Midbrain (tissue), 1 donor: ENCODE measurements around the gene RASSF3.
"Not testable (repeated sequence)": the region's sequence is repeated elsewhere in the genome, so short reads cannot be mapped to it uniquely, and the experiment has no call there.

ENCODE experiments used
- DNase-seq: peaks from one replicate; lab custom pipeline; 2025; lab: John Stamatoyannopoulos, UW

The RASSF3 gene

DNA sequence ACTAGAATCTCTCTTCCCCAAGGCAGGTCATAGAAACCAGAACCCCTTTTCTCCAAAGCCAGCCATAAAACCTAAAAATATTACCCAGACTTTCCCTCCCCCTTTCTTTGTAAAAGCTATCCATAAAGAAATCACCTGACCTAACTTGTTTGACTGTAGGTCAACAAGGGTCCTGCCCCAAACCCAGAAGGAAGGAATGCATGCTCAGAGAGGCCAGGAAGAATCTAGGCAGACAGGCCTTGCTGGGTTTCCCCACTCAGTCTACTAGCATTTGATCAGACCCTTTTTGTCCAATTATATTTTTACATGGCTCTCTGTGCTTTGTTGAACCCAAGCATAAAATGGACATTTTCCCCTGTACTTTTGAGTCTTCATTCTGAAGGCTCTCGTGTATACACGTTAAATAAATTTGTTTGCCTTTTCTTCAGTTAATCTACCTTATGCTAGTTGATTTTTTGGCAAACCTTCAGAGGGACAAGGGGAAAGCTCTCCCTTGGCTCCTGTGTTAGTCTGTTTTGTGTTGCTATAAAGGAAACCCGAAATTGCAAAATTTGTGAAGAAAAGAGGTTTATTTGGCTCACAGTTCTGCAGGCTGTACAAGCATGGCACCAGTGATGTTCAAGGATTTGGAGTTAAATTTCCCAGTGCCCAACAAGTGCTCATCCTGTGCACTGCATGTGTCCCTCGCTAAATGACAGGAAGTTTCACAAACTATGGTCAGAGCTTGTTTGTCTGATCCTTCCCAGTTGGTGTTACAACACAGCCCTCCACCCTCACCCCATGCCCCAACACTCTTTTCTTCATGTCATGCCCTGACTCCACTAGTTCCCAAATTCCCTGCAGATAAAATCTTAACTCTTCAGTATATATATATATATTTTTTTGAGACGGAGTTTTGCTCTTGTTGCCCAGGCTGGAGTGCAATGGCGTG is 14.2 kb upstream of the RASSF3 start:
- no peak for DNase-seq

DNA sequence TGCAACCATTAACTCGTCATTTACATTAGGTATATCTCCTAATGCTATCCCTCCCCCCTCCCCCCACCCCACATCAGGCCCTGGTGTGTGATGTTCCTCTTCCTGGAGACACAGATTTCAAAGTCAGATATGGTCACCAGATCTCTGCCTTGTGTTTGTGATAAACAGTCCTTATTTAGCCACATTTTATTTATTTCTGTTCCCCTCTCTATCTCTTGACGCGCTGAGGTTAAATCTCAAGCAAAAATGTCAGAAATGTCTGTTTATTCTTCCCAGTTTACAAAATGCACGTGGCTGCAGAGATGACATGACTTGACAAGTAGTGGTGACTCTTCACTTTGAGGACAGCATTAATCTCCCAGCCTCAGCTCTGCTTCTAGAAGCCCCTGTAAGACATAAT is 11.5 kb upstream of the RASSF3 start:
- no peak for DNase-seq

DNA sequence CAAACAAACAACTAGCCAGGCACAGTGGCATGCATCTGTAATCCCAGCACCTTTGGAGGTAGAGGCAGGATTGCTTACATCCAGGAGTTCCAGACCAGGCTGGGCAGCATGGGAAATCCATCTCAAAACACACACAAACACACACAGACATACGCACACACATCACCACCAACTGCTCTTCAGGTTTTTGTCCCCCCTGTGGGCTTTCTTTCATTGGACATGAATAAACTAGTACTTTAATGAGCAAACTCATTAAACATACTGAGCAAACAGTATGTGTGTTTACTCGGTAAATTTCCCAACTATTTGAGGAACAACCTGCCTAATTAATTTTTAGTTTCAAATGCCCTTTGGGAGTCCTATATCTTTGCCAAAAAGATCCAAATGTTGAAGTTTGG is 10.1 kb upstream of the RASSF3 start:
- no peak for DNase-seq

DNA sequence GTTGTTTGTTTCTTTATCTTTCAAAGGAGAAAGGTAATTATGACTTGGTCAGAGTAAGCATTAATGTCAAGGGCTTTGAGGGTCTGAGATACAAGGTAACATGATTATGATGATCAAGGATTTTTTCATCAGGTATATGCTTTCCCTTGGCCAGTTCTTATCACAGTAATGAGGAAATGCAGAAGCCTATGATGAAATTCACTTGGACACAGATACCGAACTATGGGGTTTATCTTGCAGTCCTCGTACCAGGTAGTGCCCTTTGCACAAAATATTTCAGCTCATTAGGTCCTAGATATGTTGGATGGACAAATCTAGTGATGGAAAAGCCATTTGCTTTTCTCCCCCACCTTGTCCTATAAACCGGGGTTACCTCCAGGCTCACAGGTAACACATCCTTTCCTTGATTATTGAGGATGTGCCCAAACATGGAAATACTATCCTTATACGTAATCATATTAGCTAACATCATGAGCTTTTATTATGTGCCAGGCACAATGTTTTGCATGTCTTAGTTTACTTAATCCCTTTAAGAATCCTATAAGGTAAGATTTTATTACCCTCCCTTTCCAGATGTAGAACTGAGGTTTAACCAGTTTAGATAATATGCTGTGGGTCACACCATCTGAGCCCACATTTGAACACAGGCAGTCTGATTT is 7.0 kb upstream of the RASSF3 start:
- no peak for DNase-seq

DNA sequence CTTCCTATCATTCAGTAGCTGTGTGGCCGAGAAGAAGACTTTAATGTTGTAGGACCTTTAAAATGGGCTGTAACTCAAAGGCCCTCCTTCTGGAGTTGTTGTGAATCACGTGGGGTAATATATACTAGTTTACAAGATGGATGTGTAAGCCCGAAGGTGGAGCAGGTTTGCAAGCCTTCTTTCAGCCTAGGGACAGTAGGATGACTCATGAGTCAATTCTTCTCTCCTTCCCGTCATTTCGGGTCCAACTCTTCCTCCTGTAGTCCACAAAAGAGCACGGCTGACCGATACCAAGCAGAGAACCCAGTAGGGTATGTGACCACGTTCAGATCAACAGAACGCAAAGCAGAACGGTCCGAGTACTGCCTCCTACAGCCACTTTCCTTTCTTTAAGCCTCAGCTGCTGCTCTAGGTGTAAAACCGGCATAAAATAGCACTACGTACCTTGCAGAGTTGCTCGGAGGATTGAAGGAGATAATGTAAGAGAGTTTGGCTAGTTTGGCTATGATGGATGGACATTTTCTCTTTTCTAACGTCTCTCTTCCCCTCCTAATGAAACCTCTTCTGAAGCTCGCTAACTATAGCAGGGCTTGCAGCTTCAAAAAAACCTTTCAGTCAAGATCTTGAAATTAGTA is 1.3 kb upstream of the RASSF3 start:
- DNase-seq: no peak

DNA sequence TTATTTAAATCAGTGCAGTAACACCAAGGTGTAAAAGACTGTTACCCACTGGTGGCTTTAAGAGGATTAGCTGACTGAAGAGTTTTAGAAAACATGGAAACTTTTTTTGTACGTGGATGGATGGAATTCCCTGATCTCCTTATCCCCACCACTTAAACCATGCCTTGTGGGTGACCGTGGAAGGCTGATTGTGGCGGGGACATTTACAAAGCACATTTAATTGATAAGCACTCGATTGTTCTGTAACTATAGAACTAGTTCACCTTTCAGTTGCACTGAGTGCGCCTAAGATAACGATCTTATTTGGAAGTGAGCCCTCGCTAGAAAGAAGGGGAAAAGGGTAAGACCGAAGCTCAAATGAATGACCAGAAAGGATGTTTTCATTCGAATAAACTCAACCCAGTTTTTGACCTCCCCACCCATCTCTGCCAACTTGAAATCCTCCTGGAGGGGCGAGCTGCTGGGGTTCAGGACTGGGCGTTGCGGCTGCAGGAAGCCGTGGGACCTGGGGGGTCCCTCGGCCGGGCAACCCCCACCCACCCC is 688 bp upstream of the RASSF3 start:
- no peak for DNase-seq

DNA sequence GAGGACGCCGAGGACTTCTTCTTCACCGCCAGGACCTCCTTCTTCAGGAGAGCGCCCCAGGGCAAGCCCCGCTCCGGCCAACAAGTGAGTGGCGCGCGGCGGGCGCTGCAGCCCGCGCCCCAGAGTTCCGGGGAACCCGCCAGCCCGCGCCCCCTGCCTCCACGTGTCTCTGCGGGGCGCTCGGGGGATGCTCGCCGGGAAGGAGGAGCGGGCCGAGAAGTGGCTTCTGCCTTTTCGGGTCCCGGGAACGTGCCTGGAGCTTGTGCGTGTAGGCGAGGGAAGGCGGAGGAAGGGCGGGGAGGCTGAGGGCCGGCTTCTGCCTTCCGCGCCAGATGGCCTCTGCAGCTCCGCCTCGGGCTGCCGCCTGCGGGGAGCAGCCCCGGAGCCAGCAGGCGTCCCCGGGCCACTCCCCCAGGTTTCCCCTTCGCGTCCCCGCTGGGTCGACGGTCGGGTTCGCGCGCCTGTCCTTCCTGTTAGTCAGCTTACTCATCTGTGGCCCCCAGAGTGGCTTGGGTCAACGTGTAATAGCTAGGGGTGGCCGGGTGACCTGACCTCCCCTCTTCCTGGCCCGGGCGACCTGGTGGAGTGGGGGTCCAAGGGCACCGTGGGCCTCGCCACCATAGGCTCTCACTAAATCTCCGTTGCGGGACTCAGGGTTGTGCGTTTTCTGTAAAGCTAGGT is 505 bp downstream of the RASSF3 start:
- DNase-seq: no peak

DNA sequence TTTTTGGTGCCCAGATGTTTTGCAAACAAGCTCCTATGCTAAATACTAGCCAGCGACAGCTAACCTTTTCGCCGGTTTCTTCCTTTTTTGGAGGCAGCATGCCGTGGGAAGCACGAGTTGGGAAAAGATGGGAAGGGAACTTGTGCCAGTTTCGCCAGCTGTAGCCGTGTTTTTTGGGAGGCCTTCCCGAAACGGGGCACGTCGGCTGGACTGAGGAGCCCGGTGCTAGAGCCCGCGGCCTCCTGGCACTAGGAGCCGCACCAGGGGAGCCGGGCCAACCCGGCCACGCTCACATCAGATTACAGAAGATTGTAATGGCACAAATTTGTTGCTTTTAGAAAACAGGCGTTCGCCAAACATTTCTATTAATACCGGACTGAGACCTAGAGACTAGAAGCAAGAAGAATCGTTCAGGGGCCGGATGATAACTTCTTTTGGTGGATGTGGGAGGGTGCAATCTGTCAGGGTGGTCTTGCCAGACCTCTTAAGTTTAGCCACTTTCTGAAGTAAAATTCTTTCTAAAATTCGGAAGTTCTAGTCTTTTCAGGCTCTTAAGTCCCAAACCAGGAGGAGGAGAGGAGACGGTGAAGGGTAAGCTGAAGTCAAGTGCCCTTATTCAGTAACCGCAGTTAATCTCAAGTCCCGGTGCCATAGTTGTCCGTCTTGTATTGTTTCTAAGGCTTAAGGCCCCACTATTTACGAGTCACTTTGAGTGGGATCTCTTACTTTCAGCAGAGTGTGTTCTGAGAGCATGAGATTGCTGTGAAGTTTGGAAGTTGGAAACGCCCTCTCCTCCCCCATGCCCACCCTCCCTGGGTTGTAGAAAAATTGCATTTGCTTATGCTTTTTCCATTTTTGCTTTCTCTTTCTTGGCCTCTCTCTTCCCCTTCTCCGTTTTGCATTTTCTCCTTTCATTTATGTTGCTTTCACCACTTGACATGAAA is 1.3 kb downstream of the RASSF3 start:
- no peak for DNase-seq

DNA sequence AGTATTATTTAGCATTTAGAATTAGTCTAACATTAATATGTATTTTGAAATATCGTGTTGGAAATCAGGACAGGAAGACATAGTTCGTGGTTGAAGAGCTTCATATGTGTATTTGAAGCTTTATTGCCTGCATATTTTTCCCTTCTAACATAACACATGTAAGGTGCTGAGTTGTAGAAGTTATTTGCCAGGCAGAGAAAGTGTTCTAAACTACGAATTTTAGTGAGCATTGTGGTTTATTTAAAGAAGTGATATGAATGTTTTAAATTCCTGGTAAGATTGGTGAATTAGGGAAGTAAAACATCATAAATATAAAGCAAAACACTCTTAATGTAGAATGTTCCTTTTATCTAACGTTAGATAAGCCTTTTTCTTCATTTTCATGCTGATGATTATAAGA is 2.5 kb downstream of the RASSF3 start:
- no peak for DNase-seq

DNA sequence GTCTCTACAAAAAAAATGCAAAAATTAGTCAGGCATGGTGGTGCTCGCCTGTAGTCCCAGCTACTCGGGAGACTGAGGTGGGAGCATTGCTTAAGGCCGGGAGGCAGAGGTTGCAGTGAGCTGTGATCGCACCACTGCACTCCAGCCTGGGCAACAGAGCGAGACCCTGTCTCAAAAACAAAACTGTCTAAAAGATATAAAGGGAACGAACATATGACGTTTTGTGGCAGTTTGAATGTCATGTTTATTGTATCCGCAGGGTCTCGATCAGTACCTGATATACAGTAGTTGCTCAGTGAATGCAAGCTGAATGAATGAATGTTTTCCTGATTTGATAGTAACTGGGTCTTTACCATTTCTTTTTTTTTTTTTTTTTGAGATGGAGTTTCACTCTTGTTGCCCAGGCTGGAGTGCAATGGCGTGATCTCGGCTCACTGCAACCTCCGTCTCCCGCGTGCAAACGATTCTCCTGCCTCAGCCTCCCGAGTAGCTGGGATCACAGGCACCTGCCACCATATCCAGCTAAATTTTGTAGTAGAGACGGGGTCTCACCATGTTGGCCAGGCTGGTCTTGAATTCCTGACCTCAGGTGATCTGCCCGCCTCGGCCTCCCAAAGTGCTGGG is 3.6 kb downstream of the RASSF3 start:
- DNase-seq: not testable (repeated sequence)

DNA sequence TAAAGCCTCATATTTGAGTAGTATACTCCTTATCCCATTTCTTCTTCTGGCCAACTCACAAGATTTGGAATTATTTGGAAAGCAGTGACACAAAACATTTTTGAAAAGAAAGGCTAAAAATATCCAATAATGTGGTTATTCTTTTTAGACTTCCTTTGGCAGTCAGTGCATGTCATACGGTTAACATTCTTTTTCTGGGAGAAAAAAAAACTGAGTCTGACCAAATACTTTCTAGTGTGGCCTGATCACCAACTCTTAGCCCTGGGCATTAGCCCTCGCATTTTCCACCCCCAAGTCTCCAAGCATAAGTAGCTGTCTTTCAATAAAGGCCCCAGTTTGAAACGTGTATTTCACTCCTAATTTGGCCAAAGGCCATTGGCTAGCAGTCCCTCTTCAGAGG is 5.9 kb downstream of the RASSF3 start:
- DNase-seq: peak; percentile 22

DNA sequence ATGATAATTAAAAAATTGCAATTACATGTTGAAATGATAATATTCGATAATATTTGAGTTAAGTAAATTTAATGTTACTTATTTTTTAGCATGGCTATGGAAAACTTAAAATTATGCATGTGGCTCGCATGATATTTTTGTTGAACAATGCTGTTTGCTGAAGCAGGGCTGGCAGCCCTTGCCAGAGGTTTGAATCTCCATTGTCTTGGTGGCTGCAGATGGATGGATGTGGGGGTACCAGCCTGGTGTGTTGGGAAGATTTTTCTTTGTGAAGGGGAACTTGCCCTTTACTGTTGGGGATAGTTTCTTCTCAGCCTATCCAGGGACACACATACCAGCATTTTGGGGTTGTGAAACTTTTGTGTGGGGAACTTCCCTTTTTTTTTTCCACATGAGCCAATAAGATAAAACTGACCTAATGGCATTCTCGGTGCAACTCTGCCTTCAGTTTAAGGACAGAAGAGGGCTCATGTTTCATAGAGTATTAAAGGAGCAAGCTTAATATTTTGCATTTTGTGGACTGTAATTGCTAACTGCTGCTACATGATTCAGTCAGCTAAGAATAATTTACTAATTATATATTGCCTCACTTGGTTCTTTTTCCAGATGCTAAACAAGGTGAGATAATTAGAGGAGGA is 8.8 kb downstream of the RASSF3 start:
- DNase-seq: peak; percentile 8

DNA sequence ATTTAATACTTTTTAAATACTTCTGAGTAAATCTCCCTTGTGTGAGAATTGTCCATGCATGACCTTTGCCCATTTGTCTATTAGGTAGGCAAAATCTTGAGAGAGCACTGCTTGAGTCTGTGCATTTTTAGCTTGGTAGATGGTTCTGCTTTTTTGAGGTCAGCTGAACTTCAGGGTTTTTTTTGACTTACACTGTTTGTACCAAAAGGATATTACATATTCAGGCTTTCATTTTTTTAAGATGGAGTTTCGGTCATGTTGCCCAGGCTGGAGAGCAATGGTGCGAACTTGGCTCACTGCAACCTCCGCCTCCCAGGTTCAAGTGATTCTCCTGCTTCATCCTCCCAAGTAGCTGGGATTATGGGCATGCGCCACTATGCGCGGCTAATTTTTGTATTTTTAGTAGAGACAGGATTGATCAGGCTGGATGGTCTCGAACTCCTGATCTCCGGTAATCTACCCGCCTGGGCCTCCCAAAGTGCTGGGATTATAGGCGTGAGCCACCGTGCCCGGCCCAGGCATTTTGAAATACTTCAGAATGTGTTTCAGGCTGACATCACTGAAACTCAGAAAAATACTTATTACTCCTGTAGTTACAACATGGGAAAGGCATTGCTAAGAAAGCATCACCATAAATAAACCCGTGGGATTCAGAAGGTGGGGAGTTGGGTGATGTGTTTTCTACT is 11.1 kb downstream of the RASSF3 start:
- no peak for DNase-seq

DNA sequence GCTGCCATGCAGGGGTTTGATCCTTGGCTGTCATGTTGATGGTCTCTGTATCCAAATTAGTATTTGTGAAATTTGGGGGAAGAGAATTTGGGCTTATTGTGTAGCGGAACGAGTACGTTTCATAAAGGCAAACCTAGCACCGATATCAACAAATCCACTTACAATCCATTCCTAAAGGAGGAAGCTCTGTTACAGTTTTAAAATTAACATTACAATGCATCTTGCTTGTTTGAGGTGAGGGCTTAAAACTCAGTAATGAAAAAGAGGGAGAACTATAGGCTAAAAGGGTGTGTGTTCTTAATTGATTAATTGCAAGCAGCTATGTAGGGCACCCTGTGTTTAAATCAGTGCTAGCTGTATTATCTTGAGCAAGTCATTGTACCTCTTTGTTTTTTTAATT is 13.7 kb downstream of the RASSF3 start:
- DNase-seq: no peak

DNA sequence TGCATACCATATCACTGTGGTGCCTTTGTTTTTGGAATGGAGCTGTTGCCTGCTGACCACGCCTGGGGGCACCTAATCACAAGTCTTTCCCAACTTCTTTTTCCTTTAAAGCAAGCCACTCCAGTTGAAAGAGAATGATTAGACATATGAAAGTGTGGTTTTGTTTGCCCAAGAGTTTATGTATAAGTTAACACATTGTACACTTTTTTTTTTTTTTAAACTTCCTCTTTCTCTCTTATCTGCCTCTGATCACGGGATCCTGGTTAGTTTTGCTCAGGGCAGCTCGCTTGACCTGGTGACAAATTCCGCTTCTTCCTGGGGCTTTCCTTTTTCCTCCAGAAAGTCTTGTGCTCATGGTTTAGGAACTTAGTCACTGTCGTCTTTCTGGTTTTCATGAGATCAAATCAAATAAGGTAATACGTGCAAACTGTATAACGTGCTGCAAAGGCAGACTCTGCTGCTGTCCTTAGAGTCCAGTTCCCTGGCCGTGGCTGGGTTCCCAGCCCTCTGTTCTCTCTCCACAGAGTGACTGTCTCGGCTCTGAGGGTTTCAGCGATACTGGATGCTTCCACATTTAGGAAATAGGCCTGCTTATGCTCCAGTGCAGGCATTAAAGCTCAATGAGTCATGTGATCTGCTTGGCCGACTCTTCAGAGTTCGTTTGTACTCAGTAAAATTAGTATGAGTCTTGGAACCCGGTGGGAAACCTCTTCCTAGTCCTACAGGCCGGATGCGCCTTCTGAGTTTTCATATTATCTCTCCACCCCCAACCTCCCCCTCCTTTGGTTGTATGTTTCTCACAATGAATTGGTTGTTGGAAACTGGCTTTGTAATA is 15.2 kb downstream of the RASSF3 start:
- DNase-seq: peak; percentile 47

DNA sequence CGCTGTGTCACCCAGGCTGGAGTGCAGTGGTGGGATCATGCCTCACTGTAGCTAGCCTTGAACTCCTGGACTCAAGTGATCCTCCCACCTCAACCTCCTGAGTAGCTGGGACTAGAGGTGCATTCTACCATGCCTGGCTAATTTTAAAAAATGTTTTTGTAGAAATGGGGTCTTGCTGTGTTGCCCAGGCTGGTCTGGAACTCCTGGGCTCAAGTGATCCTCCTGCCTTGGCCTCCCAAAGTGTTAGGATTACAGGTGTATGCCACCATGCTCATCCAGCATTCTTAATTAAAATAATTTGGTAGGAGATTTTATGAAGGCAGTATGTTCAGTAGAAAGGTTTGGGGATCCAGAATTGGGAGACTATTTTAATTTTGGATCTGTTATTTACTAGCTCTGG is 16.3 kb downstream of the RASSF3 start:
- not testable (repeated sequence) for DNase-seq

DNA sequence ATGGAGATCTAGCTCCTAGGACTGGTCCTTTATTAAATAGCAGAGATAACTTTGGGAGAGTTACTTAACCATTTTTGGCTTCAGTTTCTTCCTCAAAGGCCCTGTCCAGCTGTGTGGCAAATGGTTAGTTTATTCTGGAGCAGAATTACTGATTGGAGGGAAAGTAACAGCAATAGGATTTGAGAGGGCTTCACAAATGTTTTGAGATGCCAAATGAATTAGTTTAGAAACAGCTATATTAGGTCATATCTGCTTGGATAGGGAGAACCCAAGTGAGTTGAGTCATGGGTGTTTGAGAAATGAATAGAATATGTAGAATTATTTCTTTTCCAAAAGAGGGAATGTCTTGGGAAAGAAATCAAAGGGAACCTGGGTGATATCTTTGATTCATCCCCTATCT is 17.5 kb downstream of the RASSF3 start:
- no peak for DNase-seq

DNA sequence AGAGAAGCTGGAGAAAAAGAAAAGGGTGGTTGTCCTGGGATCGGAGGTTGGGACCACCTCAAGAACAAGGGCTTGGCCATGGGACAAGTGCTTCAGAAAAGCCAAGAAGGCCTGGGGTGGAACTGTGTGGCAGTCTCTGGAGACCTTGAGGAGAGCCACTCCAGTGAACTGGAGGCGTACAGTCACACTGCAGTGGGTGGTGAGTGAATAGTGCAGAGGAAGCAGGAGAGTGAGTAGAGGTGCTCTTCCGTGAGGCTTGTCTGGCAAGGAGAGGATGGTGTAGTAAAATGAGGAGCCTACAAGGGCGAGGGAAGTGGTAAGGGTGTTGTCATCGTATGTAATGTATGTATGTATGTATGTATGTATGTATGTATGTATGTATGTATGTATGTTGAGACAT is 20.9 kb downstream of the RASSF3 start:
- no peak for DNase-seq
